ENCODE data around the gene ZNF546.

ZNF546 gene

GRCh38 chr19:39995794-39996193 lies 1.1 kb upstream of the ZNF546 start:
- no peak for TF ChIP-seq CTCF (IDR thresholded peaks at IDR 0.05; ENCODE audit: control extremely low read depth, extremely low read depth, low read depth, missing control alignments)
- POLR2A ChIA-PET = no interaction called here
- CTCF ChIA-PET = interaction anchor here (3.2 kb wide), 1 partner anchor 25 kb away, joined by 17 read pairs; the partner anchor contains the start of gene PSMC4
- no peak for DNase-seq (ENCODE audit: extremely low spot score)

- peak; percentile 33 for DNase-seq (ENCODE audit: extremely low spot score)
- CTCF ChIA-PET = interaction anchor here (3.2 kb wide), 1 partner anchor 25 kb away, joined by 17 read pairs; the partner anchor contains the start of gene PSMC4
- TF ChIP-seq CTCF (IDR thresholded peaks at IDR 0.05; ENCODE audit: control extremely low read depth, extremely low read depth, low read depth, missing control alignments) = no peak
- POLR2A ChIA-PET = interaction anchor here (1.7 kb wide), 1 partner anchor 26 kb away, joined by 10 read pairs; the partner anchor contains the start of gene PSMC4
Observed at GRCh38 chr19:39996218-39996810, 546 bp upstream of the ZNF546 start.

- TF ChIP-seq CTCF (IDR thresholded peaks at IDR 0.05; ENCODE audit: control extremely low read depth, extremely low read depth, low read depth, missing control alignments) = no peak
- ChIA-PET CTCF (interaction anchor here (3.2 kb wide), 1 partner anchor 27 kb away, joined by 17 read pairs; the partner anchor contains the start of gene PSMC4), POLR2A (interaction anchor here (1.7 kb wide), 1 partner anchor 27 kb away, joined by 10 read pairs; the partner anchor contains the start of gene PSMC4)
- no peak for DNase-seq (ENCODE audit: extremely low spot score)
Observed at GRCh38 chr19:39997638-39998216, 867 bp downstream of the ZNF546 start.

GRCh38 chr19:39998501-39998900 lies 1.6 kb downstream of the ZNF546 start:
- no peak for DNase-seq (ENCODE audit: extremely low spot score)
- POLR2A ChIA-PET = no interaction called here
- CTCF ChIA-PET = no interaction called here
- no peak for TF ChIP-seq CTCF (IDR thresholded peaks at IDR 0.05; ENCODE audit: control extremely low read depth, extremely low read depth, low read depth, missing control alignments)

GRCh38 chr19:40005691-40006272 lies 8.9 kb downstream of the ZNF546 start:
- CTCF ChIA-PET = no interaction called here
- TF ChIP-seq CTCF (IDR thresholded peaks at IDR 0.05; ENCODE audit: control extremely low read depth, extremely low read depth, low read depth, missing control alignments) = no peak
- DNase-seq (ENCODE audit: extremely low spot score) = no peak
- POLR2A ChIA-PET = no interaction called here

GRCh38 chr19:40006273-40006691 lies 9.4 kb downstream of the ZNF546 start:
- no peak for DNase-seq (ENCODE audit: extremely low spot score)
- ChIA-PET POLR2A (no interaction called here), CTCF (no interaction called here)
- no peak for TF ChIP-seq CTCF (IDR thresholded peaks at IDR 0.05; ENCODE audit: control extremely low read depth, extremely low read depth, low read depth, missing control alignments)
